ENCODE measurements around the gene ZBTB16.
"Not testable (repeated sequence)": the region's sequence is repeated elsewhere in the genome, so short reads cannot be mapped to it uniquely, and the experiment has no call there.

The ZBTB16 gene

DNA sequence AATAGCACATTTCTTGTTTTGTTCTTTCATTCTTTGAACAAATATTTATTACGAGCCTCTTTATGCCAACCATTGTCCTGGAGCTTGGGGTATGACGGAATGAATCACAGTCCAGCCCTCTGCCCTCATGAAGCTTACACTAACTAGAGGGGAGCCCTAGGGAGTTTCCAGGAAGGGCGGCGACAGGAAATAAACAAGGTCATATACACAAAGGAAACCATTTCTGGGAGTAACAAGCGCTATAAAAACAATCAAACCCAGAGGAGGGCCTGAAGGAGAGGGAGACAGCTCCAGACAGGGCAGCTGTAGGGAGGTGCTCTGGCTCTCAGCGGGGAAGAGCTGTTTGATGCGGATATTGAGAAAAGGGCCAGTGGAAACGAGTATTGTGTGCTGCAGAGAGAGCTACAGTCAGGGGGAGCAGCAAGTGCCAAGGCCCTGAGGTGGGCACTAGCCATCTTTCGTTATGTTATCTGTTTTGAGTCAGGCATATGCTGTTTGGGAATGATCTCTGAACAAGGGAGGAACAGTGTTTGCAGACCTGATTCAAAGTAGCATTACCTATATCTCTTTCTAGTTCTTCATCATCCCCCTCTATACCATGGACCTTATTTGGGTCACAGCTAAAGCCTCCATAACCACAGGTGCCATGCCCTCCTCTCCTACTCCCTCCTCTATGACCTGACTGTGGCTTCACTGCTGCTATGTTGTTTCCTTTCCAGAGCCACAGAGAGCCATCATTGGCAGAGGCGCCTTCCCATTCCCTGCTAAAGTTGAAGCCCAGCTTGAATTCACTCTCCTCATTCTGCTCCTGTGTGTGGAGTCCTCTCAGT lies 15.3 kb upstream of the ZBTB16 start:
- no peak for DNase-seq (ENCODE audit: low read depth in 3 of 3, low spot score in 1 of 3)

GRCh38 chr11:114047327-114047726 lies 12.2 kb upstream of the ZBTB16 start:
- DNase-seq (ENCODE audit: low read depth in 3 of 3, low spot score in 1 of 3), result no peak

DNA sequence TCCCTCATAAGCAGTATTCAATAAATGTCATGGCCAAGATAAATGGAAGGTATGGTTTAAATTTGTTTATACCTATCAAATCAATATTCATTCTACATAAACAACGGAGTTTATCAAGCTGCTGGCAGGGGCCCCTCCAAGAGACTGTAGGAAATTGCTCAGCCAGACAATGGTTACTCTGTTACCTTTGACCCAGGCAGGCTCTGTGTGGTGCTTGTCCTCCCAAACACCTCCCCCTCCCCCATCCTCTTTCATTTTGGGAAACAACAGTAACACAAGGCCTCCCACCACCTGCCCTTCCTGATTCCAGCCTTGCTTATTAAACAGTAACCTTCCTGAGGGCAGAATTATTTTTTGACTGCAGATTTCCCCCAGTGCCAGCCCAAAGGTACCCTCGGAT lies 10.5 kb upstream of the ZBTB16 start:
- no peak for DNase-seq (ENCODE audit: low read depth in 3 of 3, low spot score in 1 of 3)

DNA sequence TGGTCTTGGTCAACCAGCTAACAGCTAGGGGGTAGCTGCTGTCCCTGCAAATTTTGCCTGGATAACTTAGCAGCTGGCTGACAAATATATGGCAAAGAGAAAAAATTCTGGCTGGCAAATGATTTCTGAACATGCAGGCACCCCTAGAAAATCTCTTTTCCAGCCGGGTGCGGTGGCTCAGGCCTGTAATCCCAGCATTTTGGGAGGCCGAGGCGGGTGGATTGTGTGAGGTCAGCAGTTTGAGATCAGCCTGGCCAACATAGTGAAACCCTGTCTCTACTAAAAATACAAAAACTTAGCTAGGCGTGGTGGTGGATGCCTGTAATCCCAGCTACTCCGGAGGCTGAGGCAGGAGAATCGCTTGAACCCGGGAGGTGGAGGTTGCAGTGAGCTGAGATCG lies 9.7 kb upstream of the ZBTB16 start:
- DNase-seq (ENCODE audit: low read depth in 3 of 3, low spot score in 1 of 3), result not testable (repeated sequence)

DNA sequence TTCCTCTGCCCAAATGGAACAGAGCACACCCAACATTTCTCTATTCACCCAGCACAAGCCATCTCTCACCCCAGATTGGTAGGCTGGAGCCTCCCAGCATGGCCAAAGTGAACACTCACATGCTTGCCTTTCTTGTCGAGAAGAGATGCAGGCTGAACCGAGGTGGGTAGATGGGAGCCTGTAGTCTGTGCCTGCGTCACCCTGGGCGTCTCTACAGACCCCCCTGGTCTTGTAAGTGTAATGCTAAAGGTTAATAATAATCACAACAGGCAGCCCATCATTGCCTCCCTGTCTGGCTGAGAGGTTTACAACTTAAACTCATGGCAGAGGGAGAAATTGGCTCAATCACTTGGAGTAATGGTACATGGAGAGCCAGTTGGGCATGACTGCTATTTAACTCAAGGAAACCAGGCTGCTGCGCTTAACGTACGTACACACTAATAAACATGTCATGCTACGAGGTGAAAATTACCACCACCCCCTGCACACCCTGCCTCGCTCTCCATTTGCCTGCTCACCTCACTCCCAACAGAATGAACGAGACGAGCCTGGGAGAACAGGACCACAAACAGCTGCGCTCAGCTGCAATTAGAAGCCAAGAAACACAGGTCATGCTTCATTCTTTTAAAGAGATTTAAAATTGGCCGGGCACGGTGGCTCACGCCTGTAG lies 9.1 kb upstream of the ZBTB16 start:
- DNase-seq (ENCODE audit: low read depth in 3 of 3, low spot score in 1 of 3), result no peak

DNA sequence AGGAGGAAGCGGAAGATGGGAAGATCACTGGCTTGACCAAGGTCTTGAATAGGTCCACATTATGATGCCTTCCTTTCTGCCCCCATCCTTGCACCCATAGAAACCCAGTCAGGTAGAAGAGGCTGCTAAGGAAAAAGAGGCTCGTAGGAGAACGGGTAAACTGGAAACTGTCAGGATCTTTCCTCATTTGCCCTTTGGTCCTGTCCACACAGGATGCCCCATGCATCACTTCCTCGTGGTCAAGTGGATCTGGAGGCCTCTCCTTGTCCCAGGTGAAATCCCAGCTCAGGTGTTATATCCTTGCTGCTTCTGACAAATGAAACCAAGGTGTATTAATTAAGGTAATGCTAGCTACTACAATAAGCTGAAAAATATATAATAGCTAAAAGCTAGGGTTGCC lies 8.0 kb upstream of the ZBTB16 start:
- DNase-seq (ENCODE audit: low read depth in 3 of 3, low spot score in 1 of 3), result no peak

DNA sequence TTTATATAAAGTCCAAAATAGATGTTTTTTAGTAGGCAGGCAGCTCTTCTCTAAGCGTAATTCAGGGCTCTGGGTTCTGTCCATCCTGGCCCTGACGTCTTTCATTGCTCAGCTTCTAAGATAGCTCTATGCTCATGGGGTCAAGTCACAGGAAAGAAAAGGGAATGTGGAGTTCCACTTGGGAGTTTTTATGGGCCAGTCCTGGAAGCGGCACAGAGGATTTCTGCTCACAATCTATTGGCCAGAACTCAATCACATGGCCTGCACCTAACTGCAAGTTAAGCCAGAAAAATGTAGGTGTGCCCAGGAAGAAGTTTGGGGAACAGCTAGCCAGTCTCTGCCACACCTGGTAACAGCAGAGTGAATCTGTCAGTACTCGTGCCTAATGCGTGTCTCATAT lies 7.4 kb upstream of the ZBTB16 start:
- DNase-seq (ENCODE audit: low read depth in 3 of 3, low spot score in 1 of 3), result no peak

DNA sequence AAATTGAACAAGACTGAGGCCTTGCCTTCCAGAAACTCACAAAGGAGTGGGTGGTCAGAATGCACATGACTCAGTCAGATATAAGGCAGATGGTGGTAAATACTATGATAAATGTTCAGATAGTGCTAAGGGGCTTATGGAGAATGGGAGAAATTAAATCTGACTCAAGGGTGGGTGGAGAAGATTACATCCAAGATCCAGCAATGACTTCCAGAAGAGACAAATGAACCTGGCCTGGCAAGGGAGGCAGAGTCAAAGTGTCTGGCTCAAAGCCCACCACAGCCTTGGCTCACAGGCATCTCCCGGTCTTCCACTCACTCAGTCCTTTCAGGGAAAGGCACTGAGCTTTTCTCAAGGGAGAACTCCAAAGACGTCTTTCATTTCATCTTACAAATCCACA lies 6.1 kb upstream of the ZBTB16 start:
- DNase-seq (ENCODE audit: low read depth in 3 of 3, low spot score in 1 of 3), result no peak

DNA sequence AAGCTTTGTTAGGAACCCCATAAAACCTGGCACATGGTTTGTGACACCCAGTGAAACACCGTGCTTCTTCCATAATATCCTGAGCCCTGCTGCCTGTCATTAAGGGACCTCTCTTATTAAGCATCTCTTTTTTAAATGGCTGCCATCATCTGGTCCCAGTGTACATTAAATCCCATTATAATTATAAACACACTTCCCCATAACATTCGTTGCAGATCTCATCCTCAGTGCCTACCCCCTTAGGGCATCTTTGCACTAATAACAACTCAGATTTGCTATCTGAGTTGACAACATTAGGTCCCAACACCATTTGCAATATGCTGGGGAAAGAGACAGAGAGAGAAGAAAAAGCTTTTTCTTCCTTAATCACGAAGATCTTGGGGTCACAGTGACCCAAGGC lies 4.7 kb upstream of the ZBTB16 start:
- no peak for DNase-seq (ENCODE audit: low read depth in 3 of 3, low spot score in 1 of 3)

DNA sequence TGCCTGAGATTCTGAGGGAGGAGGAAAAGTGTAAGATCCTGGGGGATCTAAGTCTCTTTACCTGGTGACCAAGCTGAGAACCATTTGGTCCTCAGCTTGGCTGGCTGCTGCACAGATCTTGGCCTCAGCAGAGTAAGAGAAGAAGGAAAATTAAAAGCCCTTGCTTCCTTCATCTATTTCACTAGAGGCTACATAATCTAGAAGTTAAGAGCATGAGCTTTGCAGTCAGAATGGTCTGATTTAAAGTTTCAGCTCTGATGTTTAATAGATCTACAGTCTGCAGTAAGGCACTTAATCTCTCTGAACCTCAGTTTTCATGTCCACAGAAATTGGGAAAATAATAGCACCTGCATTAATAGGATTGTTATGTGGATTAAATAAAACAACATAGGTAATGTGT lies 3.1 kb upstream of the ZBTB16 start:
- no peak for DNase-seq (ENCODE audit: low read depth in 3 of 3, low spot score in 1 of 3)

GRCh38 chr11:114057147-114057546 lies 2.4 kb upstream of the ZBTB16 start:
- no peak for DNase-seq (ENCODE audit: low read depth in 3 of 3, low spot score in 1 of 3)

- no peak for DNase-seq (ENCODE audit: low read depth in 3 of 3, low spot score in 1 of 3)
Measured at GRCh38 chr11:114057605-114058004, 1.9 kb upstream of the ZBTB16 start.

GRCh38 chr11:114058026-114058706 lies 1.3 kb upstream of the ZBTB16 start:
- DNase-seq (ENCODE audit: low read depth in 3 of 3, low spot score in 1 of 3), result no peak

DNA sequence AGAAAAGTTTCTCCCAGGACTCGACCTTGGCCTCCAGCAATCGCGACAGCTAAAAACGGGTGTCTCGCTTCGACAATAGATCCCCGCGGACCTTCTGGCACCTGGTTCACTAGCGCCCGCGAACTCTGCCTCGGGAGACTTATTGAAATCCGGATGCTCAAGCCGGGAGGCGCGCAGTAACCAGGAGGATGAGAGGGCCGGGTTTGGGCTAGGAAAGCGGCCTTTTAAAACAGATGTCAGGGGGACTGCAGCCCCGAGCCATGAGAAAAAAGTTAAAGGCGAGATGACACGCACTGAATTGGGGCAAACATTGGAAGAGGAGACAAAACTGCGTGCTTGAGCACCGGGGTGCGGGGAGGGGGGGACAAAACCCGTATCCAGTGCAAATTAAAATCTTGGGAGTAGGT lies 637 bp upstream of the ZBTB16 start:
- DNase-seq (ENCODE audit: low read depth in 3 of 3, low spot score in 1 of 3), result no peak

- DNase-seq (ENCODE audit: low read depth in 3 of 3, low spot score in 1 of 3), result no peak
Measured at GRCh38 chr11:114059984-114060391, 477 bp downstream of the ZBTB16 start.

- DNase-seq (ENCODE audit: low read depth in 3 of 3, low spot score in 1 of 3), result no peak
Measured at GRCh38 chr11:114060392-114061047, 1.0 kb downstream of the ZBTB16 start.

- no peak for DNase-seq (ENCODE audit: low read depth in 3 of 3, low spot score in 1 of 3)
Measured at GRCh38 chr11:114061048-114061680, 1.7 kb downstream of the ZBTB16 start.

GRCh38 chr11:114061681-114062049 lies 2.2 kb downstream of the ZBTB16 start:
- no peak for DNase-seq (ENCODE audit: low read depth in 3 of 3, low spot score in 1 of 3)

DNA sequence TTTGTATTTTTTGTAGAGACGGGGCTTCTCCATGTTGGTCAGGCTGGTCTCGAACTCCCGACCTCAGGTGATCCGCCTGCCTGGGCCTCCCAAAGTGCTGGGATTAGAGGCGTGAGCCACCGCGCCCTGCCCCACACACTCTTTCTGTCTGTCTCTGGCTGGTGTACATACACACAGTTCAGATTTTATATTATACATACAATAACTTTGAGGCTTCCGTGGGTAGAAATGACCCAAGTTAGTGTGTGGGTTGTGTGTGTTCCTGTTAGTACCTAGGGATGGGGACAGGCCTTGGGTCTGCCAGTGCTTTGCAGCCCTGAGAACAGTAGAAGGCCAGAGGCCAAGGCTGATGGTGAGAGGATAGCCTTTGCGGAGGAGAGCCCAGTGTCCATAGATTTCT lies 2.8 kb downstream of the ZBTB16 start:
- DNase-seq (ENCODE audit: low read depth in 3 of 3, low spot score in 1 of 3), result no peak

GRCh38 chr11:114063149-114063828 lies 3.8 kb downstream of the ZBTB16 start:
- DNase-seq (ENCODE audit: low read depth in 3 of 3, low spot score in 1 of 3), result no peak

- DNase-seq (ENCODE audit: low read depth in 3 of 3, low spot score in 1 of 3), result no peak
Measured at GRCh38 chr11:114063829-114064201, 4.3 kb downstream of the ZBTB16 start.

Data from stimulated activated CD4-positive, alpha-beta T cell treated with anti-CD3 and anti-CD28 coated beads, TNF-alpha, amount 100 ng/mL, for 1 hour (primary cell).